ENCODE measurements around the gene SLC37A2. TPM values are rescaled to one million over a fixed set of nuclear protein-coding genes. Genes with fewer than 3 reads are reported as not detected.

SLC37A2 gene
- total and polyA plus RNA-seq, 2 of the 4 experiments (the other 2 are of a cell fraction), result 0.72 to 1.1 TPM

DNA sequence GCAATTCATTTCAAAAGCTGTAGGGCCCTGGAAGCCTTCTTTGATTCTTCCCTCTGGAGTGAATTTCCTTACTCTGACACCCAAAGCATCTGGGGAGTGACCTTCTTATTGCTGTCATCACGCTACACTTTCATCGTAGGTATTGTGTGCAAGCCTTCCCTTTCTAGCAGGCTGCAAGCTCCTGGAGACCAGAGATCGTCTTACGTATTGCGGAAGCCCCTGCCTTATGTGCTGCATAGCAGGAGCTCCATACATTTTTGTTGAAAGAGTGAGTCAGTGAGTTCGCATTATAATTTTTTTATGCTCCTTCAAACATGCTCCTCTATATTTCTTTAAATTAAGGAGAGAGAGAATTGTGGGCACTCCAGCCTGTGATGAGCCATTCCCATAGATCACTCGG lies 69.5 kb downstream of the SLC37A2 start:
- Histone ChIP-seq H3K4me2 (ENCODE audit: low read depth, low read length) (no peak overlapping the region), H4K5ac (ENCODE audit: low read depth, low read length) (no peak overlapping the region), H4K91ac (ENCODE audit: insufficient read depth, low read depth, low read length) (no peak overlapping the region), H2BK120ac (ENCODE audit: low read depth, low read length) (no peak overlapping the region), H3K27ac (ENCODE audit: insufficient read depth, low read length) (peak overlapping the region; percentile 42; the same call in 1 of the 2 replicates), H2AFZ (replicated peaks; ENCODE audit: low read length, poor library complexity) (peak overlapping the region; percentile 28), H3K27me3 (ENCODE audit: control insufficient read depth, insufficient read depth, low read length) (peaks cover 2% of the 10 kb centered on the region; the same call in 1 of the 2 replicates), H3K4me1 (ENCODE audit: control insufficient read depth, insufficient read depth, low read length) (peaks cover 14% of the 10 kb centered on the region; the same call in 1 of the 2 replicates), H3K9me3 (ENCODE audit: control insufficient read depth, insufficient read depth, low read length) (no peaks in the 10 kb centered on the region), H4K20me1 (ENCODE audit: insufficient read depth, low read length) (no peaks in the 10 kb centered on the region), H3K4ac (ENCODE audit: low read depth, low read length) (no peak overlapping the region), H3K9me1 (ENCODE audit: insufficient read depth, low read length) (no peaks in the 10 kb centered on the region), H2BK20ac (ENCODE audit: low read depth, low read length) (no peak overlapping the region), H3K79me1 (ENCODE audit: low read depth in 1 of 2, low read length in 2 of 2) (no peaks in the 10 kb centered on the region), H3K14ac (replicated peaks; ENCODE audit: low read depth, low read length) (no peak overlapping the region), H4K8ac (ENCODE audit: low read depth in 2 of 2, low read length in 2 of 2) (no peak overlapping the region), H3K4me3 (ENCODE audit: insufficient read depth, low read depth, low read length) (no peak overlapping the region), H3K36me3 (ENCODE audit: control insufficient read depth, insufficient read depth, low read length) (no peaks in the 10 kb centered on the region), H2BK5ac (ENCODE audit: low read depth, low read length, poor library complexity, severe bottlenecking) (no peak overlapping the region), H3K18ac (ENCODE audit: low read depth, low read length) (no peak overlapping the region; the same call in 1 of the 2 replicates), H2AK9ac (replicated peaks; ENCODE audit: low read depth, low read length, poor library complexity) (no peak overlapping the region), H3K9ac (ENCODE audit: low read depth, low read length) (no peak overlapping the region), H2BK15ac (ENCODE audit: low read depth, low read length) (no peak overlapping the region), H3K23ac (ENCODE audit: low read depth, low read length) (no peak overlapping the region), H3K56ac (ENCODE audit: extremely low read depth, insufficient read depth, low read length) (no peak overlapping the region), H2AK5ac (ENCODE audit: low read depth, low read length) (no peak overlapping the region)
- CTCF ChIA-PET, result interaction anchor here (1.6 kb wide), 1 partner anchor 9 kb away, joined by 6 read pairs; no protein-coding TSS in a partner anchor
- in situ Hi-C loops (cut with MboI; ENCODE audit: low sequenced_read_pairs), result no loop called here
- TF ChIP-seq RFX5 (IDR thresholded peaks at IDR 0.05; ENCODE audit: low read depth, low read length), result no peak
- TF ChIP-seq, protein P1, sequence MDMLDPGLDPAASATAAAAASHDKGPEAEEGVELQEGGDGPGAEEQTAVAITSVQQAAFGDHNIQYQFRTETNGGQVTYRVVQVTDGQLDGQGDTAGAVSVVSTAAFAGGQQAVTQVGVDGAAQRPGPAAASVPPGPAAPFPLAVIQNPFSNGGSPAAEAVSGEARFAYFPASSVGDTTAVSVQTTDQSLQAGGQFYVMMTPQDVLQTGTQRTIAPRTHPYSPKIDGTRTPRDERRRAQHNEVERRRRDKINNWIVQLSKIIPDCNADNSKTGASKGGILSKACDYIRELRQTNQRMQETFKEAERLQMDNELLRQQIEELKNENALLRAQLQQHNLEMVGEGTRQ (IDR thresholded peaks at IDR 0.05; ENCODE audit: low read depth, low read length), result no peak
- TF ChIP-seq MAFK (IDR thresholded peaks at IDR 0.05; ENCODE audit: low read depth, low read length), result no peak
- no peak for TF ChIP-seq MAZ (IDR thresholded peaks at IDR 0.05; ENCODE audit: borderline replicate concordance, low read depth, low read length)
- TF ChIP-seq CEBPB (IDR thresholded peaks at IDR 0.05; ENCODE audit: low read depth, low read length), result peak; percentile 38; the same call in 1 of the 2 replicates
- TF ChIP-seq MXI1 (IDR thresholded peaks at IDR 0.05; ENCODE audit: borderline replicate concordance, low read depth, low read length), result no peak
- TF ChIP-seq BHLHE40 (IDR thresholded peaks at IDR 0.05; ENCODE audit: low read depth, low read length), result no peak
- peak; percentile 80 for DNase-seq
- dilution Hi-C loops (cut with HindIII; ENCODE audit: low sequenced_read_pairs, unreplicated experiment), result no loop called here
- intact Hi-C loops (cut with micrococcal nuclease), result no loop called here
- WGBS, 2 experiments (ENCODE audit: extremely low coverage in 2 of 2, insufficient read length in 1 of 2), result no CpG with 5 or more reads among the region's 7 CpGs
- ATAC-seq (ENCODE audit: low read depth), result peak; percentile 46
- no TSS peak for BruUV-seq (replicated peaks)
- POLR2A ChIA-PET (ENCODE audit: unreplicated experiment), result no interaction called here

Measured in IMR-90 (cell line).